Heart right ventricle (tissue), 16 donors: ENCODE measurements around the gene NT5M. TPM values are rescaled to one million over a fixed set of nuclear protein-coding genes. Genes with fewer than 3 reads are reported as not detected.

Experiments
- ATAC-seq, 8 donors: fragments of 200-7000 bp; cut with Tn5 transposase; one replicate each; pipeline ENCODE4 v1.9.1; 2020; ENCODE audit warnings: mild to moderate bottlenecking in 8 of 8, moderate library complexity in 8 of 8, moderate number of reproducible peaks in 1 of 8
- DNase-seq, 2 donors: peaks; one replicate each; pipeline ENCODE4 v3.0.0-alpha.2; 2020
- H3K27ac ChIP-seq, 10 donors: fragments of 200-600 bp; sonication (generic) in 2 of 10; one replicate each; pipeline versions ENCODE4 v1.5.0 to v1.8.0; 2020 to 2022; ENCODE audit warnings: mild to moderate bottlenecking in 3 of 10
- H3K27me3 ChIP-seq, 7 donors: fragments of 200-600 bp; one replicate each; pipeline ENCODE4 v1.8.0; 2021 to 2022; ENCODE audit warnings: mild to moderate bottlenecking in 2 of 7
- H3K36me3 ChIP-seq, 9 donors: fragments of 200-600 bp; sonication (generic) in 1 of 9; one replicate each; pipeline versions ENCODE4 v1.5.0 to v1.8.0; 2020 to 2022; ENCODE audit warnings: mild to moderate bottlenecking in 2 of 9
- H3K4me1 ChIP-seq, 9 donors: fragments of 200-600 bp; sonication (generic) in 1 of 9; one replicate each; pipeline versions ENCODE4 v1.5.0 to v1.8.0; 2020 to 2022; ENCODE audit warnings: mild to moderate bottlenecking in 4 of 9
- H3K4me3 ChIP-seq, 10 donors: fragments of 200-600 bp; sonication (generic) in 2 of 10; one replicate each; pipeline versions ENCODE4 v1.5.0 to v1.8.0; 2020 to 2022; ENCODE audit warnings: mild to moderate bottlenecking in 7 of 10, moderate library complexity in 2 of 10
- H3K9me3 ChIP-seq, 11 donors: fragments of 200-600 bp in 10 of 11; sonication (generic) in 2 of 11; one replicate each; pipeline versions ENCODE4 v1.5.0 to v1.8.0; 2013 to 2022; ENCODE audit warnings: mild to moderate bottlenecking in 2 of 11, control low read depth in 1 of 11, moderate library complexity in 1 of 11
- CTCF ChIP-seq, 9 donors: fragments of 200-600 bp; sonication (generic) in 2 of 9; IDR thresholded peaks; one replicate each; pipeline versions ENCODE4 v1.5.0 to v1.8.0; 2021 to 2022; ENCODE audit warnings: antibody characterized with exemption in 9 of 9, mild to moderate bottlenecking in 5 of 9, moderate library complexity in 1 of 9
- WGBS, 2 donors: extraction: QIAGEN DNeasy Blood & Tissue Kit; methylation state at CpG; one replicate each; pipeline ENCODE4 v1.1.7; 2013; ENCODE audit warnings: inconsistent platforms in 1 of 2; 5-methylcytosine and 5-hydroxymethylcytosine counted together
- intact Hi-C, 10 donors: fragments of 100-400 bp; cut with DNase I; formaldehyde crosslinking; loops; one replicate each; pipeline versions ENCODE4 v1.11.1 to v1.14.2; 2022
- polyA plus RNA-seq, 2 donors: library from polyadenylated mRNA; stranded (reverse); fragments of 200-250 nt; gene quantifications; one replicate each; pipeline ENCODE4 v1.2.3, GENCODE V29; 2013
- total RNA-seq, 10 donors: library from RNA; stranded (reverse); fragmentation: NEBNext Ultra II Directional in 3 of 10; extraction: Animal tissue kit (Norgen Biotek cat#: 25700) in 3 of 10; gene quantifications; one replicate each; pipeline versions ENCODE4 v1.2.1 to v1.2.4, GENCODE V29; 2021 to 2023
- donor health status: Arrhythmogenic right ventricular cardiomyopathy.
- donor health status: ischemic (EF 13 %, LVEDD 7.1; RV severe dilation, severe dysfunction).
- donor health status: healthy with polysubstance abuse.
- donor health status: DM: no; HTN: yes; CAD: no.
- donor health status: DM: no; HTN: no; CAD: no.
- donor health status: ischemic (EF 25% LVEDD 6.9; RV normal size, moderate dysfunction).
- donor health status: ischemic (EF 25% LVEDD 5.7; RV mildly dilated, moderate dysfunction).
- donor health status: healthy.
- donor health status: DM: yes; HTN: yes; CAD: no.
- donor health status: Ischemic cardiomyopathy.
- donor health status: ischemic (EF 35%, LVEDD 5.7; RV mildly dilated, moderate dysfunction).
- donor health status: nonischemic (EF 11% LVEDD 7.7; RV severe dilation, severe dysfunction).
- donor health status: DM: yes; HTN: yes; CAD: no.
- donor health status: PGD.
- donor health status: ischemic (EF 29% LVEDD 5.4; RV normal size, mild dysfunction).
- donor health status: nonischemic (EF 23%, LVEDD 6.1; RV moderate dilation, normal function).

The NT5M gene
- total and polyA plus RNA-seq, 12 donors = 4.9 to 15.8 (median 9.8) TPM

- H3K9me3 ChIP-seq = peaks cover 0 to 7% (median 0%) of the 10 kb centered on the region in 11 donors
- peaks cover 0 to 12% (median 0%) of the 10 kb centered on the region in 9 donors for H3K4me1 ChIP-seq
- H3K27ac ChIP-seq = no peak overlapping the region
- H3K36me3 ChIP-seq = no peaks in the 10 kb centered on the region
- ATAC-seq = no peak
- DNase-seq = no peak
- intact Hi-C loops = no loop called here
- no peak overlapping the region for H3K4me3 ChIP-seq
- 74 to 79% methylated on average over 9 of the region's 9 CpGs for WGBS, 2 donors
- no peak for TF ChIP-seq CTCF (IDR thresholded peaks at IDR 0.05)
- H3K27me3 ChIP-seq = no peaks in the 10 kb centered on the region
Measured at GRCh38 chr17:17394494-17394893, 91.3 kb downstream of the NT5M start.

GRCh38 chr17:17395246-17395802 lies 92.2 kb downstream of the NT5M start:
- Histone ChIP-seq H3K9me3 (peaks cover 0 to 7% (median 0%) of the 10 kb centered on the region in 11 donors), H3K27ac (no peak overlapping the region), H3K4me1 (peaks cover 0 to 13% (median 0%) of the 10 kb centered on the region in 9 donors), H3K4me3 (no peak overlapping the region), H3K36me3 (no peaks in the 10 kb centered on the region), H3K27me3 (no peaks in the 10 kb centered on the region)
- no peak for TF ChIP-seq CTCF (IDR thresholded peaks at IDR 0.05)
- DNase-seq (peak in 1 of 2 donors; percentile 44), ATAC-seq (peak in 1 of 8 donors; percentile 35)
- intact Hi-C loops = no loop called here
- WGBS, 2 donors = 81 to 84% methylated on average over 6 of the region's 6 CpGs

- peaks cover 0 to 7% (median 0%) of the 10 kb centered on the region in 11 donors for H3K9me3 ChIP-seq
- no peaks in the 10 kb centered on the region for H3K36me3 ChIP-seq
- H3K4me1 ChIP-seq = peaks cover 0 to 13% (median 0%) of the 10 kb centered on the region in 9 donors
- intact Hi-C loops = no loop called here
- no peak for ATAC-seq
- no peak for TF ChIP-seq CTCF (IDR thresholded peaks at IDR 0.05)
- DNase-seq = no peak
- 98% methylated on average over 6 of the region's 6 CpGs for WGBS, 2 donors
- H3K27me3 ChIP-seq = no peaks in the 10 kb centered on the region
- no peak overlapping the region for H3K4me3 ChIP-seq
- H3K27ac ChIP-seq = no peak overlapping the region
Measured at GRCh38 chr17:17395885-17396284, 92.7 kb downstream of the NT5M start.

Other genes starting within 250 kb of the NT5M start
- 10 to 100 TPM in 2 of 10 donors, 1 to 10 TPM in 8; 6.0 to 16.3 (median 8.2) TPM for gene PLD6, start 97.0 kb upstream of the NT5M start, total RNA-seq
- gene PLD6, start 97.0 kb upstream of the NT5M start, polyA plus RNA-seq = 1 to 10 TPM; 3.7 to 6.9 TPM
- gene FLCN, start 66.2 kb upstream of the NT5M start, total RNA-seq = 10 to 100 TPM; 26.4 to 45.7 (median 35.8) TPM
- 10 to 100 TPM; 16.0 to 78.2 TPM for gene FLCN, start 66.2 kb upstream of the NT5M start, polyA plus RNA-seq
- gene COPS3, start 22.1 kb upstream of the NT5M start, total RNA-seq = 10 to 100 TPM; 63.8 to 84.4 (median 71.1) TPM
- 10 to 100 TPM; 23.4 to 84.6 TPM for gene COPS3, start 22.1 kb upstream of the NT5M start, polyA plus RNA-seq
- gene MED9, start 173.6 kb downstream of the NT5M start, total RNA-seq = 10 to 100 TPM; 31.4 to 42.0 (median 35.2) TPM
- gene MED9, start 173.6 kb downstream of the NT5M start, polyA plus RNA-seq = 10 to 100 TPM; 32.6 to 33.8 TPM
- gene RASD1, start 193.0 kb downstream of the NT5M start, total RNA-seq = 10 to 100 TPM in 4 of 10 donors, 1 to 10 TPM in 6; 2.2 to 67.7 (median 6.8) TPM
- 10 to 100 TPM; 26.3 to 85.8 TPM for gene RASD1, start 193.0 kb downstream of the NT5M start, polyA plus RNA-seq